ENCODE measurements around the gene DNAJC17.

Gene DNAJC17

GRCh38 chr15:40764629-40765103 lies 42.6 kb downstream of the DNAJC17 start:
- no peak for DNase-seq

GRCh38 chr15:40763801-40764628 lies 43.3 kb downstream of the DNAJC17 start, which contains the start of gene GCHFR:
GCHFR (plus strand) TSS chr15:40764068; CDS start chr15:40764181, 113 bp downstream.
- DNase-seq: peak; percentile 45

GRCh38 chr15:40762919-40763800 lies 44.1 kb downstream of the DNAJC17 start:
- peak; percentile 60 for DNase-seq

GRCh38 chr15:40759961-40760360 lies 47.3 kb downstream of the DNAJC17 start:
- no peak for DNase-seq

- DNase-seq: no peak
Observed at GRCh38 chr15:40756938-40757337, 50.3 kb downstream of the DNAJC17 start.

GRCh38 chr15:40755812-40756208 lies 51.5 kb downstream of the DNAJC17 start:
- no peak for DNase-seq

- peak; percentile 67 for DNase-seq
Observed at GRCh38 chr15:40754883-40755811, 52.1 kb downstream of the DNAJC17 start, which contains the start of gene RMDN3. RMDN3 (minus strand) TSS chr15:40755254; CDS start chr15:40754783, 471 bp downstream.

GRCh38 chr15:40754574-40754882 lies 52.7 kb downstream of the DNAJC17 start:
- no peak for DNase-seq

GRCh38 chr15:40751745-40752144 lies 55.5 kb downstream of the DNAJC17 start:
- DNase-seq: no peak

- no peak for DNase-seq
Observed at GRCh38 chr15:40750885-40751284, 56.4 kb downstream of the DNAJC17 start.

GRCh38 chr15:40749151-40749630 lies 58.1 kb downstream of the DNAJC17 start:
- no peak for DNase-seq

- DNase-seq: no peak
Observed at GRCh38 chr15:40747685-40748631, 59.3 kb downstream of the DNAJC17 start.

GRCh38 chr15:40746916-40747418 lies 60.3 kb downstream of the DNAJC17 start:
- no peak for DNase-seq

GRCh38 chr15:40744815-40745152 lies 62.5 kb downstream of the DNAJC17 start:
- DNase-seq: no peak

GRCh38 chr15:40743921-40744814 lies 63.1 kb downstream of the DNAJC17 start:
- DNase-seq: no peak

- no peak for DNase-seq
Observed at GRCh38 chr15:40743485-40743901, 63.8 kb downstream of the DNAJC17 start.

GRCh38 chr15:40739854-40740253 lies 67.4 kb downstream of the DNAJC17 start:
- DNase-seq: no peak

- no peak for DNase-seq
Observed at GRCh38 chr15:40739047-40739446, 68.2 kb downstream of the DNAJC17 start.

- no peak for DNase-seq
Observed at GRCh38 chr15:40737048-40737447, 70.2 kb downstream of the DNAJC17 start.

- DNase-seq: no peak
Observed at GRCh38 chr15:40736575-40736974, 70.7 kb downstream of the DNAJC17 start.

Data from SHP77 treated with DMSO at 0.1 percent for 48 hours (cell line).